Measurements from ENCODE around the gene LDLRAD2.

Gene LDLRAD2

GRCh38 chr1:21870611-21871010, 58.5 kb downstream of the LDLRAD2 start:
- DNase-seq (ENCODE audit: insufficient read length) (no peak), FAIRE-seq (no peak)
- TF ChIP-seq POLR2AphosphoS5 (IDR thresholded peaks at IDR 0.05; ENCODE audit: low read depth, low read length) (no peak), TAF1 (IDR thresholded peaks at IDR 0.05; ENCODE audit: borderline replicate concordance, low read depth, low read length) (no peak), POLR2A (IDR thresholded peaks at IDR 0.05; ENCODE audit: low read depth, low read length) (no peak)

DNA sequence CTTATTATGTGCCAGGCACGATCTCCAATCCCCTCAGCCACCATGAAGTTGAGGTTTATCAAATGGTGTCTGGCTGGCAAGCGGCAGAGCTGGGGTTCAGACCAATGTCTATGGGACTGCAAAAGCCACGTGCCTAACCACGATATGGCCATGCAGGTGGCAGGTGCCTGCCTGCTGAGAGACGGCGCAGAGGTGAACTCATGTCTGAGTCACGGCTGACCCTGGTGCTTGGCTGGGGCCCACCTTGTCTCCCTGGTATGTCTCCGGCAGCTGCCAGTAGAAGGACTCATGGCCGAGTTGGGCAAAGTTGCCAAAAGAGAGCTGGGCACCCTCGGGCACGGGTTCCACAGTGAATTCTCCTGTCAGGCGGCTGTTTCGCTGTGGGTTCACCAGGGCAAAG, 59.9 kb downstream of the LDLRAD2 start:
- FAIRE-seq (no peak), DNase-seq (ENCODE audit: insufficient read length) (no peak)
- no peak for TF ChIP-seq POLR2AphosphoS5 (IDR thresholded peaks at IDR 0.05; ENCODE audit: low read depth, low read length)
- no peak for TF ChIP-seq POLR2A (IDR thresholded peaks at IDR 0.05; ENCODE audit: low read depth, low read length)
- no peak for TF ChIP-seq TAF1 (IDR thresholded peaks at IDR 0.05; ENCODE audit: borderline replicate concordance, low read depth, low read length)

DNA sequence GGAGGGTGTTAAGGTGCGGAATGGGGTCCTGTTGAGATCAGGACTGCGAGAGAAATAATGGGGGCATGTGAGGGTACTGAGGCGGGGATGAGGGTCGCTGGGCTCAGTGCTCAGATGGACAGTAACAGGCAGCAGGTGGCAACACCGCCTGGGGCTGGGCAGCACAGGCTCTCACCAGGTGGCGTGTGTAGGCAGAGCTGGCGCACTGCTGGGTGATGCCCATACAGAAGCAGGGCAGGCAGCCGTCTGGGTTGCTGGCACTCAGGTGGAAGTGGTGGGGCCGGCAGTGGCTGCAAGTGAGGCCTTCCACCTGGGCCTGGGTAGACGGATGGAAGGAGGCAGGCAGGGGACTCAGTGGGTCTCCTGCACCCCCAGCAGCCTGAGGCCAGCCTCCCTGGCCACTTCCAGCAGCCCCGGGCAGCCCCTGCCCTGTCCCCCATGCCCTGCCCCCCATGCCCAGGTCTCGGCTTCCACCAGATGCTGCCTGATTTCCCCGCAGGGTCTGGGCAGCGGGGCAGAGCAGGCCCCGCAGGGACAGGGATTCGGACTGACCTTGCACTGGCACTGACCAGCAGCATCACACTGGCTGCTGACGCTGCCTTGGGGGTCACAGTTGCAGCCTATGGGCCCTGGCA, 60.5 kb downstream of the LDLRAD2 start:
- TF ChIP-seq POLR2AphosphoS5 (IDR thresholded peaks at IDR 0.05; ENCODE audit: low read depth, low read length) (no peak), POLR2A (IDR thresholded peaks at IDR 0.05; ENCODE audit: low read depth, low read length) (no peak), TAF1 (IDR thresholded peaks at IDR 0.05; ENCODE audit: borderline replicate concordance, low read depth, low read length) (no peak)
- no peak for DNase-seq (ENCODE audit: insufficient read length)
- no peak for FAIRE-seq

GRCh38 chr1:21873174-21873573, 61.1 kb downstream of the LDLRAD2 start:
- FAIRE-seq (no peak), DNase-seq (ENCODE audit: insufficient read length) (no peak)
- TF ChIP-seq TAF1 (IDR thresholded peaks at IDR 0.05; ENCODE audit: borderline replicate concordance, low read depth, low read length): no peak
- no peak for TF ChIP-seq POLR2AphosphoS5 (IDR thresholded peaks at IDR 0.05; ENCODE audit: low read depth, low read length)
- no peak for TF ChIP-seq POLR2A (IDR thresholded peaks at IDR 0.05; ENCODE audit: low read depth, low read length)

DNA sequence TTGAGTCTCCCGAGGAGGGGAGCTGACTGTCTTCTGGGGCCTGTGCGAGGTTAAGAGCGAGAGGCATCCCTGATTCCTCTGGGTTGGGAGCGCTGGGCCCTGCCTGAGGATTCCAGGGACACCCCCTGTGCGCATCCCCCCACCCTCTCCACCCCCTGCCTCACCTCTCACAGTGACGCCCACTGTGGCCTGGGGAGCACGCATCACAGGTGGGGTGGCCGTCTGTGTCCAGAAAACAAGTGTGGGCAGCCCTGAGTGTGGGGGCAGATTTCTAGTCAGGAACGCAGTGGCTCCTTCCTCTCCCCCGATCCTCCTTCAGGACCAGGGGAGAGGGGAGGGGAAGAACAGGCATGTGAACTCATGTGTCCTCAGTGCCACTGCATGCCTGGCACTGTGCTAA, 61.7 kb downstream of the LDLRAD2 start:
- DNase-seq (ENCODE audit: insufficient read length) (no peak), FAIRE-seq (no peak)
- TF ChIP-seq POLR2A (IDR thresholded peaks at IDR 0.05; ENCODE audit: low read depth, low read length) (no peak), POLR2AphosphoS5 (IDR thresholded peaks at IDR 0.05; ENCODE audit: low read depth, low read length) (no peak), TAF1 (IDR thresholded peaks at IDR 0.05; ENCODE audit: borderline replicate concordance, low read depth, low read length) (no peak)

- no peak for TF ChIP-seq POLR2A (IDR thresholded peaks at IDR 0.05; ENCODE audit: low read depth, low read length)
- TF ChIP-seq TAF1 (IDR thresholded peaks at IDR 0.05; ENCODE audit: borderline replicate concordance, low read depth, low read length): no peak
- TF ChIP-seq POLR2AphosphoS5 (IDR thresholded peaks at IDR 0.05; ENCODE audit: low read depth, low read length): no peak
- DNase-seq (ENCODE audit: insufficient read length): no peak
- FAIRE-seq: no peak
Measured at GRCh38 chr1:21874328-21874727, 62.3 kb downstream of the LDLRAD2 start.
